Mesothelial cell of epicardium (in vitro differentiated cells): ENCODE data around the gene ANO9. TPM values are rescaled to one million over a fixed set of nuclear protein-coding genes. Genes with fewer than 3 reads are reported as not detected.

Experiments used
- DNase-seq, 2 experiments: peaks; one replicate each; pipeline ENCODE4 v3.0.0; 2021; ENCODE audit warnings: low spot score in 2 of 2; ENCODE audit not compliant: unreplicated experiment in 2 of 2
- H3K27ac Mint-ChIP-seq: 2 replicates; pipeline ENCODE4 v1.8.0; 2021; ENCODE audit warnings: mixed read lengths
- H3K27me3 Mint-ChIP-seq: 2 replicates; pipeline ENCODE4 v1.8.0; 2021; ENCODE audit warnings: low read depth, mixed read lengths
- H3K36me3 Mint-ChIP-seq: 2 replicates; pipeline ENCODE4 v1.8.0; 2021; ENCODE audit warnings: mixed read lengths
- H3K4me1 Mint-ChIP-seq: 2 replicates; pipeline ENCODE4 v1.8.0; 2021; ENCODE audit warnings: mixed read lengths
- H3K4me3 Mint-ChIP-seq: 2 replicates; pipeline ENCODE4 v1.8.0; 2021; ENCODE audit warnings: mild to moderate bottlenecking, moderate library complexity, mixed read lengths
- H3K9me3 Mint-ChIP-seq: 2 replicates; pipeline ENCODE4 v1.8.0; 2021; ENCODE audit warnings: mixed read lengths
- total RNA-seq: library from RNA; stranded (reverse); gene quantifications from 3 replicates; pipeline ENCODE4 v1.2.1, GENCODE V29; 2021
- TF ChIP-seq, protein P1 (sequence below): fragments of 200-600 bp; sonication (generic); IDR thresholded peaks from one replicate; pipeline ENCODE4 v1.5.0; 2021; ENCODE audit warnings: antibody characterized with exemption; ENCODE audit not compliant: unreplicated experiment

ANO9 gene
- total RNA-seq, 1 donor from 2014 or later: 30.6 TPM

DNA sequence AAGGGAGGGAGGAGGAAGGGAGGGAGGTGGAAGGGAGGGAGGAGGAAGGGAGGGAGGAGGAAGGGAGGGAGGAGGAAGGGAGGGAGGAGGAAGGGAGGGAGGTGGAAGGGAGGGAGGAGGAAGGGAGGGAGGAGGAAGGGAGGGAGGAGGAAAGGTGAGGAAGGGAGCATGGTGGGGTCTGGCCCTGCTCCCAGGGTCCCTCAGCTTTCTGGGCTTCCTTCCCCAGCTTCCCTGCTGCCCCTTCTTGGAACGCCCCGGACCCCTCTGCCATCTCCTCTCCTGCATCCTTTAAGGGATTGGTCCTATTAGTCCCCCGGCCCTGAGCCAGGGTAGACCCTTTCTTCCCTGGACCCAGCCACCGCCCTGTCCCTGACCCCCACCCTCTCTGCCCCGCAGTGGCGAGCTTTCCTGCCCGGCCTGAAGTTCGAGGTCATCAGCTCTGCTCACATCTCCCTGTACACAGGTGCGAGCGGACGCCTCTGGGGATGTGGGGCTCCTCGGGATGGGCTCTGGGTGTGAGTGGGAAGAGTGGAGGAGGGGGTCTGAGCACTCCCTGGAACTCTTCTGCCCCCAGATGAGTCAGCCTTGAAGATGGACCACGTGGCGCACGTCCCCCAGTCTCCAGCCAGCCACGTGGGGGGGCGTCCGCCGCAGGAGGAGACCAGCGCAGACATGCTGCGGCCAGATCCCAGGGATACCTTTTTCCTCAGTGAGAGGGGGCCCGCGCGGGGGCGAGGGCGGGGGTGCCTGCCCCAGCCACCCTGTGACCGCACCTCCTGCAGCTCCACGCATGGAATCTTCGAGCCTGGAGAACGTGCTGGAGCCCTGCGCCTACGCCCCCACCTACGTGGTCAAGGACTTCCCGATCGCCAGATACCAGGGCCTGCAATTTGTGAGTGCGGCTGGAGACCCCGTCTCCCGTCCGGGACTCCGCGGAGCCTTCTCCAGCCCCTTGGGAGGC, 66.5 kb downstream of the ANO9 start:
- no peaks in the 10 kb centered on the region for H3K27me3 Mint-ChIP-seq
- no peak overlapping the region for H3K4me3 Mint-ChIP-seq
- H3K4me1 Mint-ChIP-seq: peaks cover 9% of the 10 kb centered on the region
- H3K36me3 Mint-ChIP-seq: peaks cover 36% of the 10 kb centered on the region
- DNase-seq: no peak
- H3K9me3 Mint-ChIP-seq: no peaks in the 10 kb centered on the region
- no peak overlapping the region for H3K27ac Mint-ChIP-seq
- TF ChIP-seq, protein P1, sequence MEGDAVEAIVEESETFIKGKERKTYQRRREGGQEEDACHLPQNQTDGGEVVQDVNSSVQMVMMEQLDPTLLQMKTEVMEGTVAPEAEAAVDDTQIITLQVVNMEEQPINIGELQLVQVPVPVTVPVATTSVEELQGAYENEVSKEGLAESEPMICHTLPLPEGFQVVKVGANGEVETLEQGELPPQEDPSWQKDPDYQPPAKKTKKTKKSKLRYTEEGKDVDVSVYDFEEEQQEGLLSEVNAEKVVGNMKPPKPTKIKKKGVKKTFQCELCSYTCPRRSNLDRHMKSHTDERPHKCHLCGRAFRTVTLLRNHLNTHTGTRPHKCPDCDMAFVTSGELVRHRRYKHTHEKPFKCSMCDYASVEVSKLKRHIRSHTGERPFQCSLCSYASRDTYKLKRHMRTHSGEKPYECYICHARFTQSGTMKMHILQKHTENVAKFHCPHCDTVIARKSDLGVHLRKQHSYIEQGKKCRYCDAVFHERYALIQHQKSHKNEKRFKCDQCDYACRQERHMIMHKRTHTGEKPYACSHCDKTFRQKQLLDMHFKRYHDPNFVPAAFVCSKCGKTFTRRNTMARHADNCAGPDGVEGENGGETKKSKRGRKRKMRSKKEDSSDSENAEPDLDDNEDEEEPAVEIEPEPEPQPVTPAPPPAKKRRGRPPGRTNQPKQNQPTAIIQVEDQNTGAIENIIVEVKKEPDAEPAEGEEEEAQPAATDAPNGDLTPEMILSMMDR: no peak

DNA sequence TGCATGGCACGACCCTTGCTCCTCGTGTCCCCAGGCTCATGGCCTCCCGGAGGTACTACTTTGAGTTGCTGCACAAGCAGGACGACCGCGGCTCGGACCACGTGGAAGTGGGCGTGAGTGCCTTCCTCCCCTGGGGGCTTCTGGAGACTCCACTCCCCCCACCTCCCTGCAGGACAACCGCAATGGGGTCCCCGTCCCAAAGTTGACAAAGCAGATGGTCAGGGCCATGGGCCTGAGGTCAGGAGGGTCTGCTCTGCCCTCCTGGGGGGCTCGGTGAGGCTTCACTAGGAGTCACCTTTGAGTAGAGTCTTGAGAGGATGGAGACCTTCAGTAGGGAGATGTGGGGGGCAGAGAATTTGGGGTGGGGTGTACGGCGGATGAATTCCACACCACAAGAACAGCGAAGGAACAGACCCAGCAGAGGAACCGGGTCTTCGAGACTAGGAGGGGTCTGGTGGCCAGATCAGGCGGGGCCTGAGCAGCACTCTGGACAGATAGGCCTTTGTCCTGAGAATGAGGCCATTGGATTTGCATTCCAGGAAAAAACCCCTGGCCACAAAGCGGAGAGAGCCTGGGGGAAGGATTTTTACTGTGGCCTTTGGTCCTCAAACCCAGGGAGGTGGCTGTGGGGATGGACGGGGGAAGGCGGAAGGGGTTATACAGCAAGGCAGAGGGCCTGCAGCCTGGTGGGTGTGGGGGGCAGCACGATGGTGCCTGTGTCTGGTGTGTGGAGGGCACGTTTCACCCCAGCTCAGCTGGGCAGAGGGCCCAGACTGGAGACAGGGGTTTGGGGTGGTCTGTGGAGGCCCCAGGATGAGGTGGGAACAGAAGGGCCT, 67.9 kb downstream of the ANO9 start:
- no peak for DNase-seq
- Mint-ChIP-seq H3K27ac (no peak overlapping the region), H3K4me1 (peaks cover 11% of the 10 kb centered on the region), H3K9me3 (no peaks in the 10 kb centered on the region), H3K36me3 (peaks cover 35% of the 10 kb centered on the region), H3K27me3 (no peaks in the 10 kb centered on the region), H3K4me3 (no peak overlapping the region)
- TF ChIP-seq, protein P1: no peak

DNA sequence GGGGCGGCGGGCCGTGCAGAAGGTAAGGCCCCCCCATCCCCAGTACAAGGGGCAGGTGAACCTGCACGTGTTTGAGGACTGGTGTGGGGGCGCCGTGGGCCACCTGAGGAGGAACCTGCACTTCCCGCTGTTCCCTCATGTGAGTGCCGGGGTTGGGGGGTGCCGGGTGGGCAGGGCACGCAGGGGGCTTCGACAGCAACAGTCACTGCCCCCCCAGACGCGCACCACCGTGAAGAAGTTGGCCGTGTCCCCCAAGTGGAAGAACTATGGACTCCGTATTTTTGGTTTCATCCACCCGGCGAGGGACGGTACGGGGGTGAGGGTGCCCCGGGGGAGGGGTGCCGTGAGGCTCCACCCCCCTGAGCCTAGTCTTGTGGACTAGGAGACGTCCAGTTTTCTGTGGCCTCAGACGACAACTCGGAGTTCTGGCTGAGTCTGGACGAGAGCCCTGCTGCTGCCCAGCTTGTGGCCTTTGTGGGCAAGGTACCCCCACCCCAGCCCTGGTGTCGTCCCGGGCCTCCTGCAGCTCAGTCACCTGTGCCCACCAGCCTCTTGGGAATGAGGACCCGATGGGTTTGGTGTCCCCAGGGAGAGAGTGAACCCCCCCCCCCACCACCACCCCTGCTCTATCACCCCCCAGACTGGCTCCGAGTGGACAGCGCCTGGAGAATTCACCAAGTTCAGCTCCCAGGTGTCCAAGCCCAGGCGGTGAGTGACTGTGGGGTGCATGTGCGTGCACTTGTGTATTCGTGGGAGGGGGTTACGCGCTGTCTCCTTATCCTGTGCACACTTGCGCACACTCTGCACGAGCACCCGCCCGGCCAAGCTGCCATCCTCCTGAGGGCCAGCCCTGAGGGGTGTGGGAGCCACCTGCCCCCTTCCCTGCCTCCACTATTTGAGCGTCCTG, 68.7 kb downstream of the ANO9 start:
- H3K36me3 Mint-ChIP-seq: peaks cover 26% of the 10 kb centered on the region
- H3K4me3 Mint-ChIP-seq: no peak overlapping the region
- TF ChIP-seq, protein P1: no peak
- no peak overlapping the region for H3K27ac Mint-ChIP-seq
- no peak for DNase-seq
- no peaks in the 10 kb centered on the region for H3K27me3 Mint-ChIP-seq
- peaks cover 17% of the 10 kb centered on the region for H3K4me1 Mint-ChIP-seq
- H3K9me3 Mint-ChIP-seq: no peaks in the 10 kb centered on the region

DNA sequence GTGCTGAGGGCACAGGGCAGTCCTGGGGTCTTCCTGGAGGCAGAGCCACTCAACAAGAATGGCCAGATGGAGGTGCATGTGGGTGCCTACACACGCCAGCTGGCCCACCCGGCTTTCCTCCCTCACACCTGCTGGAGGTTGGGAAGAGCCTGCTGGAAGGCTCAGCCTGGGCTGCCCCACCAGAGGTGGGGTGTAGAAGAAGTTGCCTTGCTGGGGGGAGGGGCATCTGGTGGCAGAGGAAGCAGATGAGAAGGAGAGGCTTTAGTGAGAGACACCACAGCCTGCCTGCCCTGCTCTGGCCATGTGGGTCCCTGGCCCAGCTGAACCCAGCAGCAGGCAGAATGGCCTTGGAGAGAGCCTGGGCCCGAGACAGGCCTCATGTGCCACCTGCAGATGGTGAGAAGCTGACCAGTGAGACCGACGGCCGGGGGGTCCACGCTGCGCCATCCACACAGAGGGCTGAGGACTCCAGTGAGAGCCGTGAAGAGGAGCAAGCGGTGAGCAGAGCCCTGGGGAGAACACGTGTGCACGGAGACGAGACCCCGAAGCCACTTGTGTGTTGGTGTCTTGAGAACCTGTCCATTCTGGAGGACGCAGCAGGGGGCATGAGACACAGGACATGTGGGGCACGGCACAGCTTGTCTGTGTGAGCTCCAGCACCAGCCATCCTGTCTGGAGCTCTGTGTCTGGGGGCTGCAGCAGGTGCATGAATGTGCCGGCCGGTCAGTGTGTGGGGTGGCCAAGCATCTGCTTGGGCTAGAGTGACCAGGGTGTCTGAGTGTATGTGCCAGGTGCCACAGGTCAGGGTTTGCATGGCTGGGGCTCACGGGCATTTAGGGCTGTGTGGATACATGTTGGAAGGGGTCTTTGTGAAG, 69.9 kb downstream of the ANO9 start:
- Mint-ChIP-seq H3K4me3 (peak overlapping the region; percentile 59), H3K36me3 (peaks cover 20% of the 10 kb centered on the region)

More for the DNA sequence above, 69.9 kb downstream of the ANO9 start:
- peak overlapping the region; percentile 81 for H3K27ac Mint-ChIP-seq
- peaks cover 20% of the 10 kb centered on the region for H3K4me1 Mint-ChIP-seq
- TF ChIP-seq, protein P1: no peak
- no peaks in the 10 kb centered on the region for H3K9me3 Mint-ChIP-seq
- no peak for DNase-seq
- peaks cover 4% of the 10 kb centered on the region for H3K27me3 Mint-ChIP-seq
